K562 (cell line): Measurements from ENCODE around the gene TMEM127. TPM values are rescaled to one million over a fixed set of nuclear protein-coding genes. Genes with fewer than 3 reads are reported as not detected.

ENCODE experiments used
- CCAR2 ChIP-seq: fragments of 200-400 bp; formaldehyde crosslinking; IDR thresholded peaks from 2 replicates; pipeline ENCODE4 v1.6.1; 2017; ENCODE audit warnings: mild to moderate bottlenecking, low read depth, low read length
- E2F3 ChIP-seq: fragments of 250-450 bp; sonication (Bioruptor Pico); IDR thresholded peaks from 2 replicates; pipeline ENCODE4 v1.4.0; 2020; ENCODE audit warnings: mild to moderate bottlenecking
- ERF ChIP-seq: fragments of 450-650 bp; formaldehyde crosslinking; IDR thresholded peaks from 2 replicates; pipeline ENCODE4 v1.4.0; 2020; ENCODE audit warnings: mild to moderate bottlenecking, mixed read lengths
- FOXO4 ChIP-seq: fragments of 450-650 bp; formaldehyde crosslinking; IDR thresholded peaks from 2 replicates; pipeline ENCODE4 v1.4.0; 2020; ENCODE audit warnings: mild to moderate bottlenecking, moderate library complexity
- GATAD2A ChIP-seq: fragments of 450-650 bp; IDR thresholded peaks from 2 replicates; pipeline ENCODE4 v1.6.1; 2017
- HBP1 ChIP-seq: fragments of 450-650 bp; formaldehyde crosslinking; IDR thresholded peaks from 2 replicates; pipeline ENCODE4 v1.4.0; 2022; ENCODE audit warnings: missing genetic modification characterization
- HDAC1 ChIP-seq, 2 experiments: fragments of 450-650 bp; IDR thresholded peaks; 2 replicates each; pipeline ENCODE4 v1.6.1; 2016 to 2017; ENCODE audit warnings: inconsistent platforms in 1 of 2, mild to moderate bottlenecking in 1 of 2, moderate library complexity in 1 of 2
- HNRNPK ChIP-seq: fragments of 200-400 bp; formaldehyde crosslinking; IDR thresholded peaks from one replicate; pipeline ENCODE4 v1.6.1; 2018; ENCODE audit warnings: mild to moderate bottlenecking, low read depth, low read length; ENCODE audit not compliant: poor library complexity, severe bottlenecking
- KAT8 ChIP-seq: fragments of 450-650 bp; IDR thresholded peaks from 2 replicates; pipeline ENCODE4 v1.6.1; 2016; ENCODE audit warnings: low read depth, mild to moderate bottlenecking
- KDM4B ChIP-seq, 2 experiments: fragments of 450-650 bp in 1 of 2; sonication (generic) in 1 of 2; IDR thresholded peaks; 2 replicates each; pipeline ENCODE4 v1.6.1; 2016 to 2017; ENCODE audit warnings: borderline replicate concordance in 2 of 2, antibody characterized with exemption in 1 of 2, low read depth in 1 of 2, mild to moderate bottlenecking in 1 of 2
- MYNN ChIP-seq, 2 experiments: sonication (generic); formaldehyde crosslinking in 1 of 2; IDR thresholded peaks; 2 replicates each; pipeline versions ENCODE4 v1.5.0 to v1.6.1; 2016 to 2020; ENCODE audit warnings: antibody characterized with exemption in 1 of 2, missing genetic modification reagents in 1 of 2
- NCOA4 ChIP-seq: fragments of 450-650 bp; IDR thresholded peaks from 2 replicates; pipeline ENCODE4 v1.6.1; 2018; ENCODE audit warnings: mild to moderate bottlenecking; ENCODE audit not compliant: partially characterized antibody
- NFRKB ChIP-seq: fragments of 450-650 bp; IDR thresholded peaks from 2 replicates; pipeline ENCODE4 v1.6.1; 2016; ENCODE audit warnings: low read depth
- NR1H2 ChIP-seq: sonication (generic); formaldehyde crosslinking; IDR thresholded peaks from 2 replicates; pipeline ENCODE4 v1.4.0; 2020; ENCODE audit warnings: mild to moderate bottlenecking, missing genetic modification reagents
- PCBP2 ChIP-seq: fragments of 200-400 bp; formaldehyde crosslinking; IDR thresholded peaks from 2 replicates; pipeline ENCODE4 v1.6.1; 2018; ENCODE audit warnings: low read length, low read depth, mild to moderate bottlenecking, moderate library complexity; ENCODE audit not compliant: poor library complexity, severe bottlenecking
- PML ChIP-seq: IDR thresholded peaks from 2 replicates; pipeline ENCODE4 v1.6.1; 2012; ENCODE audit warnings: low read length, inconsistent platforms
- PRPF4 ChIP-seq: fragments of 200-400 bp; formaldehyde crosslinking; IDR thresholded peaks from one replicate; pipeline ENCODE4 v1.6.1; 2017; ENCODE audit warnings: low read length, low read depth, mild to moderate bottlenecking; ENCODE audit not compliant: insufficient read depth, poor library complexity, severe bottlenecking
- TCF15 ChIP-seq: fragments of 250-450 bp; sonication (Bioruptor Pico); IDR thresholded peaks from 2 replicates; pipeline ENCODE4 v1.8.0; 2022; ENCODE audit warnings: moderate library complexity, mild to moderate bottlenecking, inconsistent platforms
- TCF7L2 ChIP-seq: fragments of 150-350 bp; IDR thresholded peaks from 2 replicates; pipeline ENCODE4 v1.6.1; 2016; ENCODE audit warnings: low read depth, mild to moderate bottlenecking, low read length, moderate library complexity
- THRB ChIP-seq: fragments of 450-650 bp; formaldehyde crosslinking; conservative IDR thresholded peaks from 2 replicates; pipeline ENCODE4 v1.4.0; 2022; ENCODE audit warnings: mild to moderate bottlenecking, missing genetic modification characterization
- ZFP36 ChIP-seq: fragments of 150-350 bp; IDR thresholded peaks from 2 replicates; pipeline ENCODE4 v1.6.1; 2018; ENCODE audit warnings: low read length, low read depth; ENCODE audit not compliant: partially characterized antibody
- ZNF41 ChIP-seq: fragments of 250-450 bp; sonication (Bioruptor Pico); conservative IDR thresholded peaks from 2 replicates; pipeline ENCODE4 v1.4.0; 2020; ENCODE audit warnings: mild to moderate bottlenecking
- polyA plus RNA-seq, 8 experiments: library from polyadenylated mRNA; depleted of rRNA in 4 of 8; stranded (reverse) in 5 of 8; unstranded in 3 of 8; fragments of >200 nt; fragmentation: Nextera tagmentation in 2 of 8; fragmentation: Illumina TruSeq in 1 of 8; extraction: Ambion mirVana in 2 of 8; extraction: Trizol in 1 of 8; gene quantifications; 2 replicates each; pipeline versions ENCODE4 v1.2.1 to v1.2.3, GENCODE V29; 2011 to 2014; ENCODE audit warnings: inconsistent platforms in 1 of 8, missing spikeins in 1 of 8
- total RNA-seq, 7 experiments: library from RNA; depleted of rRNA in 6 of 7; stranded (reverse); fragments of >200 nt in 6 of 7; fragmentation: Illumina TruSeq in 2 of 7; extraction: Trizol in 2 of 7; gene quantifications; 2 replicates each; pipeline versions ENCODE4 v1.2.1 to v1.2.3, GENCODE V29; 2011 to 2021; ENCODE audit warnings: low replicate concordance in 1 of 7

TMEM127 gene
- total and polyA plus RNA-seq, 9 of the 15 experiments (the other 6 are each of a cell fraction or from before 2014, with no cell fraction given) = 1.7 to 20.0 (median 9.9) TPM

GRCh38 chr2:96305091-96305978 lies 39.5 kb upstream of the TMEM127 start, which contains the start of gene SNRNP200 (continued):
- TF ChIP-seq HBP1 (CRISPR knock-in tag) (no peak), FOXO4 (CRISPR knock-in tag) (no peak), HDAC1 (IDR thresholded peaks at IDR 0.05) (peak; percentile 53 to 92; a peak in 3 of 4 replicates), NR1H2 (0 out of 2 replicates have a peak, but pooled peaks have one; percentile 4), ZNF41 (CRISPR knock-in tag) (no peak), NCOA4 (no peak), PRPF4 (no peak), MYNN (IDR thresholded peaks at IDR 0.05) (no peak), MYNN (CRISPR knock-in tag; IDR thresholded peaks at IDR 0.05) (no peak), NFRKB (peak; percentile 37; the same call in 1 of the 2 replicates), TCF7L2 (no peak), THRB (CRISPR knock-in tag) (peak; percentile 78; the same call in 1 of the 2 replicates), TCF15 (CRISPR knock-in tag) (no peak), E2F3 (no peak), KDM4B (IDR thresholded peaks at IDR 0.05; ENCODE audit: borderline replicate concordance in 2 of 2, low read depth in 1 of 2) (peak in 1 of 2 experiments; percentile 99; a peak in 2 of 4 replicates), KAT8 (0 out of 2 replicates have a peak, but pooled peaks have one; percentile 21), PCBP2 (no peak), PML (peak; percentile 81), CCAR2 (no peak), ERF (CRISPR knock-in tag) (no peak), HNRNPK (no peak), ZFP36 (no peak), GATAD2A (no peak)
